Endothelial cell of umbilical vein (primary cell): ENCODE data around the gene MIOS. TPM values are rescaled to one million over a fixed set of nuclear protein-coding genes. Genes with fewer than 3 reads are reported as not detected.

Source experiments
- BruUV-seq: library from RNA; stranded (reverse); fragments of 400-500 nt; replicated peaks from 2 replicates; lab custom pipeline; 2021; lab: Mats Ljungman, UMichigan
- CTCF ChIA-PET: fragments of 300-600, 350-600 bp; sonication (Branson Sonifier 250); formaldehyde crosslinking; loops from one replicate; lab custom pipeline; 2021; ENCODE audit warnings: antibody characterized with exemption, inconsistent platforms; lab: Charles Lee
- POLR2A ChIA-PET: fragments of 300-600, 350-600 bp; sonication (Branson Sonifier 250); formaldehyde crosslinking; loops from one replicate; lab custom pipeline; 2021; ENCODE audit warnings: antibody characterized with exemption, inconsistent platforms; lab: Charles Lee
- DNase-seq: peaks from one replicate; pipeline ENCODE4 v3.0.0-alpha.2; 2011; ENCODE audit warnings: low read depth, low spot score
- FAIRE-seq: peaks from 2 replicates; lab custom pipeline; 2011; peaks lifted over from hg19 to GRCh38; lab: Jason Lieb, UNC
- H2AFZ ChIP-seq: 2 replicates; pipeline ENCODE4 v1.6.0; 2012; ENCODE audit warnings: low read depth, low read length, control low read depth, inconsistent platforms
- H3K27ac ChIP-seq: 2 replicates; pipeline ENCODE4 v1.5.1; 2011; ENCODE audit warnings: low read depth, mild to moderate bottlenecking, control low read depth, low read length, moderate library complexity; ENCODE audit not compliant: insufficient read depth
- H3K27me3 ChIP-seq, 2 experiments: 2 replicates each; pipeline versions ENCODE4 v1.6.0 to v1.6.1; 2011; ENCODE audit warnings: low read length in 2 of 2, mixed read lengths in 1 of 2; ENCODE audit not compliant: control insufficient read depth in 2 of 2, insufficient read depth in 2 of 2
- H3K36me3 ChIP-seq, 2 experiments: 2 replicates in 1 of 2; 3 replicates in 1 of 2; pipeline ENCODE4 v1.5.1; 2011; ENCODE audit warnings: low read length in 2 of 2, mild to moderate bottlenecking in 1 of 2, moderate library complexity in 1 of 2; ENCODE audit not compliant: control insufficient read depth in 2 of 2, insufficient read depth in 2 of 2; ENCODE audit errors: extremely low read depth in 1 of 2
- H3K4me1 ChIP-seq: 3 replicates; pipeline ENCODE4 v1.5.1; 2011; ENCODE audit warnings: mild to moderate bottlenecking, low read length; ENCODE audit not compliant: control insufficient read depth, insufficient read depth; ENCODE audit errors: extremely low read depth
- H3K4me2 ChIP-seq: 2 replicates; pipeline ENCODE4 v1.6.1; 2011; ENCODE audit warnings: low read length, control low read depth, mixed read lengths; ENCODE audit not compliant: insufficient read depth
- H3K4me3 ChIP-seq, 3 experiments: fragments of 200-600 bp in 1 of 3; sonication (generic), shearing (Covaris generic) in 1 of 3; replicated peaks in 1 of 3; 2 replicates each; pipeline ENCODE4 v1.5.1; 2011 to 2016; ENCODE audit warnings: control low read depth in 3 of 3, low read length in 3 of 3, mild to moderate bottlenecking in 2 of 3, inconsistent platforms in 1 of 3, low read depth in 1 of 3, moderate library complexity in 1 of 3; ENCODE audit not compliant: insufficient read depth in 1 of 3
- H3K79me2 ChIP-seq: 2 replicates; pipeline ENCODE4 v1.6.0; 2012; ENCODE audit warnings: low read length, inconsistent platforms; ENCODE audit not compliant: control insufficient read depth, insufficient read depth
- H3K9ac ChIP-seq: replicated peaks from 2 replicates; pipeline ENCODE3; 2011; ENCODE audit warnings: low read length, control low read depth; ENCODE audit not compliant: insufficient read depth; ENCODE audit errors: extremely low read depth
- H3K9me1 ChIP-seq: replicated peaks from 3 replicates; pipeline ENCODE4 v1.6.0; 2011; ENCODE audit warnings: mild to moderate bottlenecking, low read length; ENCODE audit not compliant: control insufficient read depth, insufficient read depth; ENCODE audit errors: extremely low read depth
- H3K9me3 ChIP-seq: replicated peaks from 2 replicates; pipeline ENCODE4 v1.5.1; 2012; ENCODE audit warnings: low read length, inconsistent platforms; ENCODE audit not compliant: control insufficient read depth, insufficient read depth
- H4K20me1 ChIP-seq: replicated peaks from 2 replicates; pipeline ENCODE3; 2011; ENCODE audit warnings: mild to moderate bottlenecking, low read length; ENCODE audit not compliant: control insufficient read depth, insufficient read depth; ENCODE audit errors: extremely low read depth
- CTCF ChIP-seq, 2 donors: IDR thresholded peaks; 1 replicate in 1 of 2; 2 replicates in 1 of 2; pipeline ENCODE4 v1.5.1; 2011; ENCODE audit warnings: low read length in 2 of 2, mild to moderate bottlenecking in 2 of 2, moderate library complexity in 2 of 2, control low read depth in 1 of 2, inconsistent platforms in 1 of 2, low read depth in 1 of 2; ENCODE audit not compliant: insufficient read depth in 1 of 2; ENCODE audit errors: extremely low read depth in 1 of 2
- EZH2 ChIP-seq: IDR thresholded peaks from 2 replicates; pipeline ENCODE4 v1.6.1; 2012; ENCODE audit warnings: borderline replicate concordance, low read depth, mild to moderate bottlenecking, moderate library complexity, low read length, inconsistent platforms; ENCODE audit not compliant: severe bottlenecking
- FOS ChIP-seq: IDR thresholded peaks from 2 replicates; pipeline ENCODE4 v1.6.1; 2011; ENCODE audit warnings: mild to moderate bottlenecking, low read length, moderate library complexity, borderline replicate concordance; ENCODE audit not compliant: insufficient read depth
- GATA2 ChIP-seq: IDR thresholded peaks from 2 replicates; pipeline ENCODE4 v1.7.0; 2011; ENCODE audit warnings: low read depth, mild to moderate bottlenecking, moderate library complexity, mixed read lengths, low read length; ENCODE audit not compliant: insufficient read length, insufficient read depth
- JUN ChIP-seq: IDR thresholded peaks from 2 replicates; pipeline ENCODE4 v1.6.1; 2011; ENCODE audit warnings: borderline replicate concordance, low read depth; ENCODE audit not compliant: insufficient read length, insufficient read depth
- MYC ChIP-seq: IDR thresholded peaks from one replicate; pipeline ENCODE4 v1.6.1; 2011; ENCODE audit warnings: mild to moderate bottlenecking, low read depth, low read length
- POLR2A ChIP-seq: IDR thresholded peaks from 2 replicates; pipeline ENCODE4 v1.6.1; 2012; ENCODE audit warnings: low read depth, mild to moderate bottlenecking, control low read depth, low read length
- POLR2AphosphoS5 ChIP-seq: IDR thresholded peaks from 2 replicates; pipeline ENCODE4 v1.6.1; 2012; ENCODE audit warnings: low read depth, mild to moderate bottlenecking, control low read depth, low read length, moderate library complexity; ENCODE audit not compliant: insufficient read depth
- dilution Hi-C: fragments of 300-500 bp; cut with MboI; formaldehyde crosslinking; loops from one replicate; pipeline ENCODE4 v1.15.0; 2019; ENCODE audit warnings: low sequenced_read_pairs; ENCODE audit not compliant: extremely low pct_ligation_motif_present
- intact Hi-C: fragments of 100-400 bp; cut with micrococcal nuclease; formaldehyde crosslinking; loops from one replicate; pipeline ENCODE4 v1.10.0; 2022
- polyA plus RNA-seq, 4 experiments: library from polyadenylated mRNA; depleted of rRNA in 3 of 4; stranded (reverse) in 3 of 4; unstranded in 1 of 4; fragments of >200 nt; gene quantifications; 2 replicates each; pipeline versions ENCODE4 v1.2.1 to v1.2.3, GENCODE V29; 2011 to 2012; ENCODE audit warnings: missing spikeins in 1 of 4
- total RNA-seq: library from RNA; stranded (reverse); gene quantifications from 2 replicates; pipeline ENCODE4 v1.2.3, GENCODE V29; 2021
- TF ChIP-seq, protein P1 (sequence below): IDR thresholded peaks from 2 replicates; pipeline ENCODE4 v1.6.1; 2011; ENCODE audit not compliant: insufficient read depth, insufficient read length

Gene MIOS
- total and polyA plus RNA-seq, 2 donors (not counting 3 experiments of a cell fraction or from before 2014, with no cell fraction given) = 8.5 to 16.8 TPM

GRCh38 chr7:7548407-7548806 lies 18.3 kb upstream of the MIOS start:
- DNase-seq (no peak), FAIRE-seq (no peak)
- Histone ChIP-seq H3K9me3 (no peaks in the 10 kb centered on the region), H3K4me2 (no peak overlapping the region), H3K27me3 (no peaks in the 10 kb centered on the region), H3K36me3 (no peaks in the 10 kb centered on the region), H3K4me1 (no peaks in the 10 kb centered on the region), H3K27ac (no peak overlapping the region), H3K79me2 (no peaks in the 10 kb centered on the region), H2AFZ (no peak overlapping the region), H3K9ac (no peak overlapping the region), H3K9me1 (no peaks in the 10 kb centered on the region), H3K4me3 (no peak overlapping the region), H4K20me1 (no peaks in the 10 kb centered on the region)
- POLR2A ChIA-PET = no interaction called here
- intact Hi-C loops (no loop called here), dilution Hi-C loops (no loop called here)
- BruUV-seq = no TSS peak
- CTCF ChIA-PET = interaction anchor here (1.0 to 1.2 kb wide), 2 partner anchors 132 to 445 kb away, joined by 3 read pairs; no protein-coding TSS in a partner anchor
- no peak for TF ChIP-seq MYC
- no peak for TF ChIP-seq CTCF (IDR thresholded peaks at IDR 0.05; ENCODE audit: extremely low read depth in 1 of 2, insufficient read depth in 1 of 2, low read depth in 1 of 2, low read length in 2 of 2)
- TF ChIP-seq JUN = no peak
- TF ChIP-seq POLR2AphosphoS5 = no peak
- TF ChIP-seq POLR2A = no peak
- no peak for TF ChIP-seq EZH2
- TF ChIP-seq GATA2 = no peak
- no peak for TF ChIP-seq FOS
- TF ChIP-seq, protein P1, sequence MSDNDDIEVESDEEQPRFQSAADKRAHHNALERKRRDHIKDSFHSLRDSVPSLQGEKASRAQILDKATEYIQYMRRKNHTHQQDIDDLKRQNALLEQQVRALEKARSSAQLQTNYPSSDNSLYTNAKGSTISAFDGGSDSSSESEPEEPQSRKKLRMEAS = no peak
